GM21381 (cell line): ENCODE measurements around the gene HS3ST4.

Source experiments
- ATAC-seq: cut with Tn5 transposase; IDR thresholded peaks from one replicate; pipeline ENCODE4 v1.9.1; 2021; ENCODE audit warnings: mild to moderate bottlenecking, moderate library complexity; ENCODE audit not compliant: unreplicated experiment

Gene HS3ST4

GRCh38 chr16:26157319-26157718 lies 465.6 kb downstream of the HS3ST4 start:
- no peak for ATAC-seq

GRCh38 chr16:26158142-26158759 lies 466.5 kb downstream of the HS3ST4 start:
- ATAC-seq, result no peak

GRCh38 chr16:26161461-26162180 lies 469.9 kb downstream of the HS3ST4 start:
- no peak for ATAC-seq

GRCh38 chr16:26169473-26169872 lies 477.7 kb downstream of the HS3ST4 start:
- ATAC-seq, result no peak

- ATAC-seq, result no peak
Observed at GRCh38 chr16:26175944-26176343, 484.2 kb downstream of the HS3ST4 start.

GRCh38 chr16:26177438-26177837 lies 485.7 kb downstream of the HS3ST4 start:
- ATAC-seq, result no peak

- ATAC-seq, result no peak
Observed at GRCh38 chr16:26178298-26178697, 486.5 kb downstream of the HS3ST4 start.

GRCh38 chr16:26186091-26186615 lies 494.4 kb downstream of the HS3ST4 start:
- ATAC-seq, result no peak
